A549 (cell line): ENCODE results near the gene NDUFS4. TPM values are rescaled to one million over a fixed set of nuclear protein-coding genes. Genes with fewer than 3 reads are reported as not detected.

ENCODE experiments used
- ATAC-seq, 2 experiments: fragments of 200-7000 bp in 1 of 2; fragments of >200 bp in 1 of 2; cut with Nextera tagmentation in 1 of 2; cut with Tn5 transposase in 1 of 2; 3 replicates each; pipeline versions ENCODE4 v1.8.0 to v1.9.1; 2018 to 2020; ENCODE audit warnings: mild to moderate bottlenecking in 1 of 2, moderate library complexity in 1 of 2
- CTCF ChIA-PET: fragments of 300-600 bp; sonication (Branson Sonifier 250); formaldehyde crosslinking; extraction: SDS; loops from one replicate; lab custom pipeline; 2021; ENCODE audit warnings: antibody characterized with exemption, inconsistent platforms; lab: Yijun Ruan, JAX
- POLR2A ChIA-PET: fragments of 350-600 bp; formaldehyde crosslinking; extraction: SDS; loops from one replicate; lab custom pipeline; 2021; ENCODE audit warnings: antibody characterized with exemption, inconsistent platforms; lab: Yijun Ruan, JAX
- DNase-seq, 2 experiments: peaks; one replicate each; pipeline versions ENCODE4 v3.0.0 to v3.0.0-alpha.2; 2011 to 2016; ENCODE audit warnings: low read depth in 1 of 2, low spot score in 1 of 2
- FAIRE-seq: peaks from 2 replicates; lab custom pipeline; 2011; peaks lifted over from hg19 to GRCh38; lab: Jason Lieb, UNC
- H3K27ac ChIP-seq, 2 experiments: fragments of >200 bp; sonication (Bioruptor Twin); formaldehyde crosslinking; 3 replicates each; pipeline ENCODE4 v1.5.1; 2016 to 2017
- H3K4me1 ChIP-seq: fragments of >200 bp; sonication (Bioruptor Twin); formaldehyde crosslinking; 3 replicates; pipeline ENCODE4 v1.6.1; 2016
- H3K4me2 ChIP-seq: fragments of >200 bp; sonication (Bioruptor Twin); formaldehyde crosslinking; 3 replicates; pipeline ENCODE4 v1.6.1; 2016
- H3K4me3 ChIP-seq: fragments of >200 bp; sonication (Bioruptor Twin); formaldehyde crosslinking; 3 replicates; pipeline ENCODE4 v1.5.1; 2016
- H3K9me3 ChIP-seq: fragments of >200 bp; sonication (Bioruptor Twin); formaldehyde crosslinking; 3 replicates; pipeline ENCODE4 v1.6.1; 2016
- BHLHE40 ChIP-seq: IDR thresholded peaks from 2 replicates; pipeline ENCODE4 v1.6.1; 2012; ENCODE audit warnings: low read depth, low read length, inconsistent platforms
- CBX2 ChIP-seq: fragments of 200-600 bp; sonication (generic); IDR thresholded peaks from 2 replicates; pipeline ENCODE4 v1.6.1; 2016; ENCODE audit warnings: low read depth, mild to moderate bottlenecking, borderline replicate concordance
- CBX8 ChIP-seq: fragments of 200-600 bp; sonication (generic); IDR thresholded peaks from 2 replicates; pipeline ENCODE4 v1.6.1; 2016
- EHF ChIP-seq: fragments of 250-450 bp; sonication (Bioruptor Pico); IDR thresholded peaks from 2 replicates; pipeline ENCODE4 v1.5.0; 2020; ENCODE audit warnings: mild to moderate bottlenecking
- ESRRA ChIP-seq: fragments of 150-350 bp; IDR thresholded peaks from 2 replicates; pipeline ENCODE4 v1.6.1; 2014; ENCODE audit warnings: mild to moderate bottlenecking, low read length, borderline replicate concordance
- FOSL2 ChIP-seq, 2 experiments: fragments of 450-650 bp in 1 of 2; fragments of >200 bp in 1 of 2; sonication (Bioruptor Twin) in 1 of 2; formaldehyde crosslinking; IDR thresholded peaks; 2 replicates each; pipeline versions ENCODE4 v1.5.0 to v1.6.1; 2016 to 2020; ENCODE audit warnings: mild to moderate bottlenecking in 1 of 2, moderate library complexity in 1 of 2
- HDAC2 ChIP-seq: fragments of 200-600 bp; sonication (generic); IDR thresholded peaks from 2 replicates; pipeline ENCODE4 v1.6.1; 2016
- HOXB5 ChIP-seq: fragments of 250-450 bp; sonication (Bioruptor Pico); IDR thresholded peaks from 2 replicates; pipeline ENCODE4 v1.5.0; 2020; ENCODE audit warnings: mild to moderate bottlenecking, moderate library complexity
- KDM1A ChIP-seq: fragments of 200-600 bp; sonication (generic); IDR thresholded peaks from 2 replicates; pipeline ENCODE4 v1.6.1; 2016; ENCODE audit warnings: low read depth, mild to moderate bottlenecking
- MAZ ChIP-seq: fragments of 150-350 bp; IDR thresholded peaks from 2 replicates; pipeline ENCODE4 v1.6.1; 2014; ENCODE audit warnings: antibody characterized with exemption, low read depth, low read length, borderline replicate concordance
- MYC ChIP-seq: IDR thresholded peaks from 2 replicates; pipeline ENCODE4 v1.6.1; 2012; ENCODE audit warnings: mild to moderate bottlenecking, inconsistent platforms, low read length, improper control_type of control experiment, borderline replicate concordance
- NPAS2 ChIP-seq: fragments of 250-450 bp; sonication (Bioruptor Pico); IDR thresholded peaks from 2 replicates; pipeline ENCODE4 v1.8.0; 2022; ENCODE audit warnings: mild to moderate bottlenecking, moderate library complexity, borderline replicate concordance
- NR3C1 ChIP-seq: fragments of >200 bp; sonication (Bioruptor Twin); formaldehyde crosslinking; IDR thresholded peaks from 3 replicates; pipeline ENCODE4 v1.6.1; 2017
- RCOR1 ChIP-seq: fragments of 150-350 bp; IDR thresholded peaks from 2 replicates; pipeline ENCODE4 v1.6.1; 2014; ENCODE audit warnings: antibody characterized with exemption, low read length, low read depth
- RFX5 ChIP-seq: fragments of 450-650 bp; IDR thresholded peaks from 2 replicates; pipeline ENCODE4 v1.7.1; 2014; ENCODE audit warnings: antibody characterized with exemption, mild to moderate bottlenecking, moderate library complexity
- RNF2 ChIP-seq: fragments of 200-600 bp; sonication (generic); IDR thresholded peaks from 2 replicates; pipeline ENCODE4 v1.6.1; 2016; ENCODE audit warnings: low read depth, mild to moderate bottlenecking, antibody characterized with exemption, moderate library complexity, borderline replicate concordance
- ZNF302 ChIP-seq: fragments of 250-450 bp; sonication (Bioruptor Pico); IDR thresholded peaks from 2 replicates; pipeline ENCODE4 v1.9.0; 2021; ENCODE audit warnings: inconsistent platforms, mild to moderate bottlenecking, moderate library complexity
- ZSCAN20 ChIP-seq: fragments of 250-450 bp; sonication (Bioruptor Pico); IDR thresholded peaks from 2 replicates; pipeline ENCODE4 v1.8.0; 2022; ENCODE audit warnings: mild to moderate bottlenecking, moderate library complexity
- WGBS: methylation state at CpG from one replicate; pipeline ENCODE4 v1.1.6; 2017; ENCODE audit errors: missing lambda C conversion rate; 5-methylcytosine and 5-hydroxymethylcytosine counted together
- polyA plus RNA-seq, 4 experiments: library from polyadenylated mRNA; depleted of rRNA in 3 of 4; stranded (reverse); fragments of >200 nt; fragmentation: RNase III in 1 of 4; extraction: RNeasy Plus Mini Kit Qiagen cat#74134 plus additional on column Dnase treatment in 1 of 4; gene quantifications; 2 replicates in 3 of 4; 3 replicates in 1 of 4; pipeline ENCODE4 v1.2.3, GENCODE V29; 2011 to 2017
- TF ChIP-seq, protein P1 (sequence below): fragments of 250-450 bp; sonication (Bioruptor Pico); IDR thresholded peaks from 2 replicates; pipeline ENCODE4 v1.5.0; 2020; ENCODE audit warnings: low read depth, mild to moderate bottlenecking, moderate library complexity
- TF ChIP-seq, protein P2 (sequence below): fragments of >200 bp; sonication (Bioruptor Twin); formaldehyde crosslinking; IDR thresholded peaks from 2 replicates; pipeline ENCODE4 v1.6.1; 2016
- TF ChIP-seq, protein P3 (sequence below): fragments of 250-450 bp; sonication (Bioruptor Pico); IDR thresholded peaks from 2 replicates; pipeline ENCODE4 v1.5.0; 2021; ENCODE audit warnings: mild to moderate bottlenecking, moderate library complexity, borderline replicate concordance
- TF ChIP-seq, protein P4 (sequence below): fragments of >200 bp; sonication (Bioruptor Twin); formaldehyde crosslinking; IDR thresholded peaks from 3 replicates; pipeline ENCODE4 v1.5.1; 2016
- TF ChIP-seq, protein P5 (sequence below): fragments of 200-600 bp; sonication (generic); IDR thresholded peaks from 2 replicates; pipeline ENCODE4 v1.6.1; 2016; ENCODE audit warnings: antibody characterized with exemption, mild to moderate bottlenecking, moderate library complexity
- TF ChIP-seq, protein P6 (sequence below): fragments of 150-350 bp; IDR thresholded peaks from 2 replicates; pipeline ENCODE4 v1.6.1; 2014; ENCODE audit warnings: low read depth, mild to moderate bottlenecking, low read length
- TF ChIP-seq, protein P7 (sequence below): IDR thresholded peaks from 2 replicates; pipeline ENCODE4 v1.6.1; 2012
- TF ChIP-seq, protein P8 (sequence below): IDR thresholded peaks from 2 replicates; pipeline ENCODE4 v1.6.1; 2012; ENCODE audit warnings: low read depth, borderline replicate concordance

NDUFS4 gene
- polyA plus RNA-seq, 2 of the 4 experiments (the other 2 are of a cell fraction) = 163 to 260 TPM

DNA sequence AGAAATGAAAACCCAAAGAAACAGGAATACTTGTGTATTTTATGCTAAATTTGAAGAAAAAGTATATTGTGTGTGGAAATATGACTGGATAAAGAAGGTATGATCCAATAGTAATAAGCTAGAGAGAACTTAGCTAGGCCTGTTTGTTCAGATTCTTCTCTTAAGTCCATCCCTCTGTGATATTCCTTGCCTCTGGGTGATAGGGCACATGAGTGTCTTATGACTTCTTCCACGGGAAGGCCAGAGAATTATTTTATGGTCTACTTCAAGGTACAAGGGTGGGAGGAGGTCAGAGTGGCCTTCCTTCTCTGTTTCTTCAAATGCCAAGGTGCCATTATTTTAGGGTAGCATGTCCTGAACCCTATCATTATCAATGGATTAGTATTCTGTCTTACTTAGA lies 113.7 kb downstream of the NDUFS4 start:
- FAIRE-seq (no peak), DNase-seq (no peak), ATAC-seq (no peak)
- H3K27ac ChIP-seq = no peak overlapping the region
- no peak overlapping the region for H3K4me3 ChIP-seq
- ChIA-PET POLR2A (no interaction called here), CTCF (no interaction called here)
- no peaks in the 10 kb centered on the region for H3K4me1 ChIP-seq
- TF ChIP-seq HDAC2 (no peak), RCOR1 (no peak), MAZ (no peak), CBX8 (no peak), ESRRA (no peak), EHF (no peak), HOXB5 (no peak)
- TF ChIP-seq, protein P1, sequence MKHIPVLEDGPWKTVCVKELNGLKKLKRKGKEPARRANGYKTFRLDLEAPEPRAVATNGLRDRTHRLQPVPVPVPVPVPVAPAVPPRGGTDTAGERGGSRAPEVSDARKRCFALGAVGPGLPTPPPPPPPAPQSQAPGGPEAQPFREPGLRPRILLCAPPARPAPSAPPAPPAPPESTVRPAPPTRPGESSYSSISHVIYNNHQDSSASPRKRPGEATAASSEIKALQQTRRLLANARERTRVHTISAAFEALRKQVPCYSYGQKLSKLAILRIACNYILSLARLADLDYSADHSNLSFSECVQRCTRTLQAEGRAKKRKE = no peak
- TF ChIP-seq, protein P2, sequence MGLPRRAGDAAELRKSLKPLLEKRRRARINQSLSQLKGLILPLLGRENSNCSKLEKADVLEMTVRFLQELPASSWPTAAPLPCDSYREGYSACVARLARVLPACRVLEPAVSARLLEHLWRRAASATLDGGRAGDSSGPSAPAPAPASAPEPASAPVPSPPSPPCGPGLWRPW = no peak
- TF ChIP-seq, protein P3, sequence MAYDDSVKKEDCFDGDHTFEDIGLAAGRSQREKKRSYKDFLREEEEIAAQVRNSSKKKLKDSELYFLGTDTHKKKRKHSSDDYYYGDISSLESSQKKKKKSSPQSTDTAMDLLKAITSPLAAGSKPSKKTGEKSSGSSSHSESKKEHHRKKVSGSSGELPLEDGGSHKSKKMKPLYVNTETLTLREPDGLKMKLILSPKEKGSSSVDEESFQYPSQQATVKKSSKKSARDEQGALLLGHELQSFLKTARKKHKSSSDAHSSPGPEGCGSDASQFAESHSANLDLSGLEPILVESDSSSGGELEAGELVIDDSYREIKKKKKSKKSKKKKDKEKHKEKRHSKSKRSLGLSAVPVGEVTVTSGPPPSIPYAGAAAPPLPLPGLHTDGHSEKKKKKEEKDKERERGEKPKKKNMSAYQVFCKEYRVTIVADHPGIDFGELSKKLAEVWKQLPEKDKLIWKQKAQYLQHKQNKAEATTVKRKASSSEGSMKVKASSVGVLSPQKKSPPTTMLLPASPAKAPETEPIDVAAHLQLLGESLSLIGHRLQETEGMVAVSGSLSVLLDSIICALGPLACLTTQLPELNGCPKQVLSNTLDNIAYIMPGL (CRISPR knock-in tag) = no peak
- TF ChIP-seq, protein P4, sequence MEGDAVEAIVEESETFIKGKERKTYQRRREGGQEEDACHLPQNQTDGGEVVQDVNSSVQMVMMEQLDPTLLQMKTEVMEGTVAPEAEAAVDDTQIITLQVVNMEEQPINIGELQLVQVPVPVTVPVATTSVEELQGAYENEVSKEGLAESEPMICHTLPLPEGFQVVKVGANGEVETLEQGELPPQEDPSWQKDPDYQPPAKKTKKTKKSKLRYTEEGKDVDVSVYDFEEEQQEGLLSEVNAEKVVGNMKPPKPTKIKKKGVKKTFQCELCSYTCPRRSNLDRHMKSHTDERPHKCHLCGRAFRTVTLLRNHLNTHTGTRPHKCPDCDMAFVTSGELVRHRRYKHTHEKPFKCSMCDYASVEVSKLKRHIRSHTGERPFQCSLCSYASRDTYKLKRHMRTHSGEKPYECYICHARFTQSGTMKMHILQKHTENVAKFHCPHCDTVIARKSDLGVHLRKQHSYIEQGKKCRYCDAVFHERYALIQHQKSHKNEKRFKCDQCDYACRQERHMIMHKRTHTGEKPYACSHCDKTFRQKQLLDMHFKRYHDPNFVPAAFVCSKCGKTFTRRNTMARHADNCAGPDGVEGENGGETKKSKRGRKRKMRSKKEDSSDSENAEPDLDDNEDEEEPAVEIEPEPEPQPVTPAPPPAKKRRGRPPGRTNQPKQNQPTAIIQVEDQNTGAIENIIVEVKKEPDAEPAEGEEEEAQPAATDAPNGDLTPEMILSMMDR = no peak
- no peaks in the 10 kb centered on the region for H3K9me3 ChIP-seq
- H3K4me2 ChIP-seq = no peak overlapping the region
- 88% methylated on average over 1 of the region's 1 CpG for WGBS

DNA sequence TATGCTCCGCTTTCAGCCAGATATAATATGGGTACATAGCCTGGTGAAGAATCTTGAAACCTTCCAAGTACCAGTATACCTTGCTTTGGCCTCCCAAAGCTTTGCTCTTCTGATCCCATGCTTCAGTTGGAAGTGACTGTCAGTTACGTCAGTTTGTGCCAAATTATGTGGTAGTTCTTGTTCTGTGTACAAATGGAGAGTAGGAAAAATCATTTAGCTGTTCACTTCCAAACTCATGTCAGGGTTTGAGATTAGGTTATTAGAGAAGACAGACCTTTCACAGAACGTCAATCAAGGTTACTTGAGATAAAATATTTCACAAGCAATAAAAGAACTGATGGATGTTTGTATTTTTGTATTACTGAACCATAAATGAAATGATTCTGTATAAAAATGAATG lies 117.2 kb downstream of the NDUFS4 start:
- no peak for FAIRE-seq
- TF ChIP-seq, protein P5, sequence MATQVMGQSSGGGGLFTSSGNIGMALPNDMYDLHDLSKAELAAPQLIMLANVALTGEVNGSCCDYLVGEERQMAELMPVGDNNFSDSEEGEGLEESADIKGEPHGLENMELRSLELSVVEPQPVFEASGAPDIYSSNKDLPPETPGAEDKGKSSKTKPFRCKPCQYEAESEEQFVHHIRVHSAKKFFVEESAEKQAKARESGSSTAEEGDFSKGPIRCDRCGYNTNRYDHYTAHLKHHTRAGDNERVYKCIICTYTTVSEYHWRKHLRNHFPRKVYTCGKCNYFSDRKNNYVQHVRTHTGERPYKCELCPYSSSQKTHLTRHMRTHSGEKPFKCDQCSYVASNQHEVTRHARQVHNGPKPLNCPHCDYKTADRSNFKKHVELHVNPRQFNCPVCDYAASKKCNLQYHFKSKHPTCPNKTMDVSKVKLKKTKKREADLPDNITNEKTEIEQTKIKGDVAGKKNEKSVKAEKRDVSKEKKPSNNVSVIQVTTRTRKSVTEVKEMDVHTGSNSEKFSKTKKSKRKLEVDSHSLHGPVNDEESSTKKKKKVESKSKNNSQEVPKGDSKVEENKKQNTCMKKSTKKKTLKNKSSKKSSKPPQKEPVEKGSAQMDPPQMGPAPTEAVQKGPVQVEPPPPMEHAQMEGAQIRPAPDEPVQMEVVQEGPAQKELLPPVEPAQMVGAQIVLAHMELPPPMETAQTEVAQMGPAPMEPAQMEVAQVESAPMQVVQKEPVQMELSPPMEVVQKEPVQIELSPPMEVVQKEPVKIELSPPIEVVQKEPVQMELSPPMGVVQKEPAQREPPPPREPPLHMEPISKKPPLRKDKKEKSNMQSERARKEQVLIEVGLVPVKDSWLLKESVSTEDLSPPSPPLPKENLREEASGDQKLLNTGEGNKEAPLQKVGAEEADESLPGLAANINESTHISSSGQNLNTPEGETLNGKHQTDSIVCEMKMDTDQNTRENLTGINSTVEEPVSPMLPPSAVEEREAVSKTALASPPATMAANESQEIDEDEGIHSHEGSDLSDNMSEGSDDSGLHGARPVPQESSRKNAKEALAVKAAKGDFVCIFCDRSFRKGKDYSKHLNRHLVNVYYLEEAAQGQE = no peak
- TF ChIP-seq KDM1A (no peak), ESRRA (no peak), HDAC2 (no peak), MYC (no peak), RNF2 (no peak), ZNF302 (CRISPR knock-in tag) (no peak), ZSCAN20 (CRISPR knock-in tag) (no peak), CBX2 (no peak), NR3C1 (no peak), BHLHE40 (no peak), HOXB5 (no peak), RFX5 (no peak), FOSL2 (IDR thresholded peaks at IDR 0.05) (no peak), FOSL2 (CRISPR knock-in tag; IDR thresholded peaks at IDR 0.05) (no peak), NPAS2 (CRISPR knock-in tag) (no peak)
- TF ChIP-seq, protein P6, sequence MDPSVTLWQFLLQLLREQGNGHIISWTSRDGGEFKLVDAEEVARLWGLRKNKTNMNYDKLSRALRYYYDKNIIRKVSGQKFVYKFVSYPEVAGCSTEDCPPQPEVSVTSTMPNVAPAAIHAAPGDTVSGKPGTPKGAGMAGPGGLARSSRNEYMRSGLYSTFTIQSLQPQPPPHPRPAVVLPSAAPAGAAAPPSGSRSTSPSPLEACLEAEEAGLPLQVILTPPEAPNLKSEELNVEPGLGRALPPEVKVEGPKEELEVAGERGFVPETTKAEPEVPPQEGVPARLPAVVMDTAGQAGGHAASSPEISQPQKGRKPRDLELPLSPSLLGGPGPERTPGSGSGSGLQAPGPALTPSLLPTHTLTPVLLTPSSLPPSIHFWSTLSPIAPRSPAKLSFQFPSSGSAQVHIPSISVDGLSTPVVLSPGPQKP = no peak
- TF ChIP-seq, protein P7, sequence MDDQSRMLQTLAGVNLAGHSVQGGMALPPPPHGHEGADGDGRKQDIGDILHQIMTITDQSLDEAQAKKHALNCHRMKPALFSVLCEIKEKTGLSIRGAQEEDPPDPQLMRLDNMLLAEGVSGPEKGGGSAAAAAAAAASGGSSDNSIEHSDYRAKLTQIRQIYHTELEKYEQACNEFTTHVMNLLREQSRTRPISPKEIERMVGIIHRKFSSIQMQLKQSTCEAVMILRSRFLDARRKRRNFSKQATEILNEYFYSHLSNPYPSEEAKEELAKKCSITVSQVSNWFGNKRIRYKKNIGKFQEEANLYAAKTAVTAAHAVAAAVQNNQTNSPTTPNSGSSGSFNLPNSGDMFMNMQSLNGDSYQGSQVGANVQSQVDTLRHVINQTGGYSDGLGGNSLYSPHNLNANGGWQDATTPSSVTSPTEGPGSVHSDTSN = no peak
- TF ChIP-seq, protein P8, sequence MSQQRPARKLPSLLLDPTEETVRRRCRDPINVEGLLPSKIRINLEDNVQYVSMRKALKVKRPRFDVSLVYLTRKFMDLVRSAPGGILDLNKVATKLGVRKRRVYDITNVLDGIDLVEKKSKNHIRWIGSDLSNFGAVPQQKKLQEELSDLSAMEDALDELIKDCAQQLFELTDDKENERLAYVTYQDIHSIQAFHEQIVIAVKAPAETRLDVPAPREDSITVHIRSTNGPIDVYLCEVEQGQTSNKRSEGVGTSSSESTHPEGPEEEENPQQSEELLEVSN = no peak
- no peak overlapping the region for H3K27ac ChIP-seq
- H3K4me3 ChIP-seq = no peak overlapping the region
- WGBS = 90% methylated on average over 3 of the region's 3 CpGs
- ATAC-seq = no peak
- no peak for DNase-seq
- POLR2A ChIA-PET = no interaction called here
- no peaks in the 10 kb centered on the region for H3K9me3 ChIP-seq
- no peaks in the 10 kb centered on the region for H3K4me1 ChIP-seq
- CTCF ChIA-PET = no interaction called here
- no peak overlapping the region for H3K4me2 ChIP-seq
